HG03139 (cell line): ENCODE measurements around the gene KRT32.

Experiments
- ATAC-seq: cut with Tn5 transposase; IDR thresholded peaks from one replicate; pipeline ENCODE4 v1.9.1; 2021; ENCODE audit not compliant: unreplicated experiment

KRT32 gene

GRCh38 chr17:41466988-41467387 is at the start of gene KRT32:
TSS of gene KRT32 (minus strand) at chr17:41467386. CDS start at chr17:41467325, 61 bp downstream.
- no peak for ATAC-seq

GRCh38 chr17:41516830-41517283 is 49.7 kb upstream of the KRT32 start:
- no peak for ATAC-seq

GRCh38 chr17:41516147-41516829 is 49.1 kb upstream of the KRT32 start:
- ATAC-seq: no peak

GRCh38 chr17:41513168-41513547 is 46.0 kb upstream of the KRT32 start:
- ATAC-seq: no peak

- ATAC-seq: no peak
Observed at GRCh38 chr17:41512546-41513167, 45.5 kb upstream of the KRT32 start.

GRCh38 chr17:41511716-41512115 is 44.5 kb upstream of the KRT32 start:
- no peak for ATAC-seq

- ATAC-seq: no peak
Observed at GRCh38 chr17:41511116-41511515, 43.9 kb upstream of the KRT32 start.

GRCh38 chr17:41510251-41511065 is 43.3 kb upstream of the KRT32 start:
- ATAC-seq: no peak

- ATAC-seq: no peak
Observed at GRCh38 chr17:41507315-41507880, 40.2 kb upstream of the KRT32 start.

GRCh38 chr17:41505809-41506767 is 38.9 kb upstream of the KRT32 start:
- ATAC-seq: no peak

- ATAC-seq: no peak
Observed at GRCh38 chr17:41505007-41505808, 38.0 kb upstream of the KRT32 start, which contains the start of gene KRT13. TSS of gene KRT13 (minus strand) at chr17:41505612. CDS start at chr17:41505550, 62 bp downstream.

- no peak for ATAC-seq
Observed at GRCh38 chr17:41504246-41504977, 37.2 kb upstream of the KRT32 start.

GRCh38 chr17:41503202-41503601 is 36.0 kb upstream of the KRT32 start:
- ATAC-seq: no peak

- ATAC-seq: no peak
Observed at GRCh38 chr17:41500131-41500911, 33.1 kb upstream of the KRT32 start.

GRCh38 chr17:41499714-41500113 is 32.5 kb upstream of the KRT32 start:
- no peak for ATAC-seq

- ATAC-seq: no peak
Observed at GRCh38 chr17:41498276-41498675, 31.1 kb upstream of the KRT32 start.

- ATAC-seq: peak; percentile 56
Observed at GRCh38 chr17:41496803-41497484, 29.8 kb upstream of the KRT32 start.
